ENCODE results near the gene DUSP9. TPM values are rescaled to one million over a fixed set of nuclear protein-coding genes. Genes with fewer than 3 reads are reported as not detected.

Gene DUSP9
- total and polyA plus RNA-seq, 10 of the 15 experiments (the other 5 are each of a cell fraction or from before 2014, with no cell fraction given), result 0.10 TPM; not detected in 9

DNA sequence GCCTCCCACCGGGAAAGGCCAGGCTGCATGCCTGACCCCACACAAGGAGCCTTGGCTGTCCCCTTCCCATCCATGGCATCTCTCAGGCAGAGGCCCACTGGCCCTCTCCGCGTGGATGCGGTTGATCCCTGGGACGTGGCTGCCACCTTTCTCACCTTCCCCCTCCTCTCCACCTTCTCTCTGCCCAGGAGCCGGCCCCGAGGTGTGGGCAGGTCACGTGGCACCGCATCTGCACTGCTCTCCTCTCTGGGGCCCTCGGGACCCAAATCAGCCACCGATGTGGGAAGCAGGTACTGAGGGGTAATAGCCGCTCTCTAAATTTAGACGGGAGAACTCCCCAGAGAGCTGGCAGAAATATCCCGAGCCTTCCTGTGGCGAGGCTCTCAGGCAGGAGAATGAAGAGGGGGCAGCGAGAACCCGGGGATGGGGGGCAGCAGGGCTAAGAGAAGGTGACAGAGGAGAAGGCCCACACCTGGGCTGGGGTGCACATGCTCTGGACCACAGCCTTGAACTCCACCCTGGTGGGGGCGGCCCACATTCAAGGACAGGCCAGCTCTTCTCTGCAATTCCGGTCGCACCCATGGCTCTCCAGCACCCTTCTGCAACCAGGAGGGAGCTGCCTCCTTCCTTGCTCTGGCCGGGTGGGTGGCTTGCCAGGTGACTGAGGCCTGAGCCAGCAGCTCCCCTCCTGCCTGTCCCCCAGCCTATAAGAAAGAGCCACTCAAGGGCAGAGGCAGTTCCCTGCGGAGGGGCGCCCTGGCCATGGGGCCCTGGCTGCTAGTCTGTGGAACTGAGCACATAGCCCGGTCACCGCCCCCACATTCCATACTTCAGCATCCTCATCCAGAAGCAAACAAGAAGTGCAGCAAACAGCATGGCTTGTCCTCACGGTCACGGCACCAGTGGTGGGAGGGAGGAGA lies 9.6 kb upstream of the DUSP9 start:
- Histone ChIP-seq H3K9ac (ENCODE audit: control insufficient read depth, insufficient read depth, low read length) (no peak overlapping the region), H3K79me2 (ENCODE audit: control insufficient read depth, insufficient read depth, low read length) (no peaks in the 10 kb centered on the region), H3K9me3 (replicated peaks; ENCODE audit: control insufficient read depth, insufficient read depth, low read length) (no peaks in the 10 kb centered on the region; the same call in 2 of the 3 replicates), H3K4me1 (ENCODE audit: control insufficient read depth, insufficient read depth, low read length) (no peaks in the 10 kb centered on the region), H2AFZ (ENCODE audit: control insufficient read depth, low read depth, low read length) (no peak overlapping the region), H3K27me3 (replicated peaks in 1 of 2; ENCODE audit: control insufficient read depth in 2 of 2, insufficient read depth in 2 of 2, low read length in 1 of 2) (peaks cover 1 to 2% of the 10 kb centered on the region in 2 experiments; a peak in 2 of 4 replicates), H3K36me3 (ENCODE audit: control insufficient read depth in 2 of 2, insufficient read depth in 2 of 2, low read length in 1 of 2) (no peaks in the 10 kb centered on the region), H3K27ac (ENCODE audit: control insufficient read depth, insufficient read depth) (no peak overlapping the region), H3K4me3 (no peak overlapping the region), H4K20me1 (ENCODE audit: control insufficient read depth, insufficient read depth) (no peaks in the 10 kb centered on the region), H3K4me2 (ENCODE audit: control insufficient read depth, insufficient read depth) (no peak overlapping the region)
- TF ChIP-seq PAX5 (IDR thresholded peaks at IDR 0.05; ENCODE audit: borderline replicate concordance, low read depth, low read length) (no peak), DPF2 (IDR thresholded peaks at IDR 0.05) (no peak)
- BruUV-seq (replicated peaks), result no TSS peak
- WGBS (ENCODE audit: insufficient coverage, insufficient replicate concordance, low lambda C conversion rate, missing lambda C conversion rate), result 32% methylated on average over 27 of the region's 27 CpGs
- intact Hi-C loops (cut with micrococcal nuclease; ENCODE audit: unreplicated experiment) (no loop called here), in situ Hi-C loops (cut with MboI) (no loop called here)
- POLR2A ChIA-PET, result interaction anchor here (0.7 kb wide), 1 partner anchor 9 kb away, joined by 3 read pairs; no protein-coding TSS in a partner anchor
- no peak for ATAC-seq
- no peak for FAIRE-seq
- CTCF ChIA-PET, result interaction anchor here (2.2 kb wide), 1 partner anchor 31 kb away, joined by 6 read pairs; no protein-coding TSS in a partner anchor
- SMC1A ChIA-PET (ENCODE audit: uncharacterized antibody, unreplicated experiment), result no interaction called here
- RAD21 ChIA-PET (ENCODE audit: unreplicated experiment), result no interaction called here
- DNase-seq (ENCODE audit: low read depth, low spot score), result no peak

DNA sequence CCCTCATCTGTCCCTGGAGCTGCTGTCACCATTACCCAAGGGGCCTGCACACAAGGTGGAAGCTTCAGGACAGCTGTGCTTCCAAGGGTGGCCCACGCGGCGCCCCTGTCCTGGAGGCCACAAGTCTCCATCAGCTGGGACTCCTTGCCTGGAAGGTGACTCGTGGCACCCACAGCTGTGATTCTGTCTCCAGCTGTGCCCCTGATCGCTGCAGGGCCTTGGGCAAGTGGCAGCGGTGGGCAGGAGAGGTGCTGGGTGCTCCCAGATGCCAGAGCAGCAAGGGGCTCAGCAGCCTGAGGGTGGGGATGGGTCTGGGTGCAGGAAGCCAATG lies 9.0 kb upstream of the DUSP9 start:
- H3K4me2 ChIP-seq (ENCODE audit: control insufficient read depth, insufficient read depth), result no peak overlapping the region
- no peak overlapping the region for H3K4me3 ChIP-seq
- ATAC-seq, result no peak
- ChIA-PET POLR2A (no interaction called here), CTCF (interaction anchor here (2.2 kb wide), 1 partner anchor 30 kb away, joined by 6 read pairs; no protein-coding TSS in a partner anchor), SMC1A (ENCODE audit: uncharacterized antibody, unreplicated experiment) (no interaction called here), RAD21 (ENCODE audit: unreplicated experiment) (no interaction called here)
- no TSS peak for BruUV-seq (replicated peaks)
- no peak for DNase-seq (ENCODE audit: low read depth, low spot score)
- intact Hi-C loops (cut with micrococcal nuclease; ENCODE audit: unreplicated experiment) (no loop called here), in situ Hi-C loops (cut with MboI) (no loop called here)
- 46% methylated on average over 6 of the region's 6 CpGs for WGBS (ENCODE audit: insufficient coverage, insufficient replicate concordance, low lambda C conversion rate, missing lambda C conversion rate)
- no peak for FAIRE-seq
- no peak overlapping the region for H2AFZ ChIP-seq (ENCODE audit: control insufficient read depth, low read depth, low read length)
- H3K27me3 ChIP-seq (replicated peaks in 1 of 2; ENCODE audit: control insufficient read depth in 2 of 2, insufficient read depth in 2 of 2, low read length in 1 of 2), result peaks cover 1 to 2% of the 10 kb centered on the region in 2 experiments; a peak in 2 of 4 replicates
- H4K20me1 ChIP-seq (ENCODE audit: control insufficient read depth, insufficient read depth), result no peaks in the 10 kb centered on the region
- no peak overlapping the region for H3K9ac ChIP-seq (ENCODE audit: control insufficient read depth, insufficient read depth, low read length)
- no peaks in the 10 kb centered on the region for H3K79me2 ChIP-seq (ENCODE audit: control insufficient read depth, insufficient read depth, low read length)
- no peaks in the 10 kb centered on the region; the same call in 2 of the 3 replicates for H3K9me3 ChIP-seq (replicated peaks; ENCODE audit: control insufficient read depth, insufficient read depth, low read length)
- H3K4me1 ChIP-seq (ENCODE audit: control insufficient read depth, insufficient read depth, low read length), result no peaks in the 10 kb centered on the region
- no peaks in the 10 kb centered on the region for H3K36me3 ChIP-seq (ENCODE audit: control insufficient read depth in 2 of 2, insufficient read depth in 2 of 2, low read length in 1 of 2)
- no peak overlapping the region for H3K27ac ChIP-seq (ENCODE audit: control insufficient read depth, insufficient read depth)
- no peak for TF ChIP-seq BHLHE40 (IDR thresholded peaks at IDR 0.05; ENCODE audit: borderline replicate concordance in 1 of 2, low read depth in 2 of 2, low read length in 1 of 2)
- no peak for TF ChIP-seq POLR2A (IDR thresholded peaks at IDR 0.05; ENCODE audit: low read depth, low read length)
- TF ChIP-seq, protein P1, sequence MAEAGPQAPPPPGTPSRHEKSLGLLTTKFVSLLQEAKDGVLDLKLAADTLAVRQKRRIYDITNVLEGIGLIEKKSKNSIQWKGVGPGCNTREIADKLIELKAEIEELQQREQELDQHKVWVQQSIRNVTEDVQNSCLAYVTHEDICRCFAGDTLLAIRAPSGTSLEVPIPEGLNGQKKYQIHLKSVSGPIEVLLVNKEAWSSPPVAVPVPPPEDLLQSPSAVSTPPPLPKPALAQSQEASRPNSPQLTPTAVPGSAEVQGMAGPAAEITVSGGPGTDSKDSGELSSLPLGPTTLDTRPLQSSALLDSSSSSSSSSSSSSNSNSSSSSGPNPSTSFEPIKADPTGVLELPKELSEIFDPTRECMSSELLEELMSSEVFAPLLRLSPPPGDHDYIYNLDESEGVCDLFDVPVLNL (IDR thresholded peaks at IDR 0.05; ENCODE audit: low read depth, low read length), result no peak
- no peak for TF ChIP-seq MTA3 (IDR thresholded peaks at IDR 0.05; ENCODE audit: borderline replicate concordance, low read length)
- TF ChIP-seq EP300 (IDR thresholded peaks at IDR 0.05; ENCODE audit: borderline replicate concordance in 1 of 2, control insufficient read depth in 1 of 2, low read depth in 2 of 2, low read length in 2 of 2), result no peak
- TF ChIP-seq PML (IDR thresholded peaks at IDR 0.05; ENCODE audit: low read length), result no peak
- TF ChIP-seq MEF2B (IDR thresholded peaks at IDR 0.05; ENCODE audit: partially characterized antibody, poor library complexity, severe bottlenecking), result no peak
- TF ChIP-seq, protein P2, sequence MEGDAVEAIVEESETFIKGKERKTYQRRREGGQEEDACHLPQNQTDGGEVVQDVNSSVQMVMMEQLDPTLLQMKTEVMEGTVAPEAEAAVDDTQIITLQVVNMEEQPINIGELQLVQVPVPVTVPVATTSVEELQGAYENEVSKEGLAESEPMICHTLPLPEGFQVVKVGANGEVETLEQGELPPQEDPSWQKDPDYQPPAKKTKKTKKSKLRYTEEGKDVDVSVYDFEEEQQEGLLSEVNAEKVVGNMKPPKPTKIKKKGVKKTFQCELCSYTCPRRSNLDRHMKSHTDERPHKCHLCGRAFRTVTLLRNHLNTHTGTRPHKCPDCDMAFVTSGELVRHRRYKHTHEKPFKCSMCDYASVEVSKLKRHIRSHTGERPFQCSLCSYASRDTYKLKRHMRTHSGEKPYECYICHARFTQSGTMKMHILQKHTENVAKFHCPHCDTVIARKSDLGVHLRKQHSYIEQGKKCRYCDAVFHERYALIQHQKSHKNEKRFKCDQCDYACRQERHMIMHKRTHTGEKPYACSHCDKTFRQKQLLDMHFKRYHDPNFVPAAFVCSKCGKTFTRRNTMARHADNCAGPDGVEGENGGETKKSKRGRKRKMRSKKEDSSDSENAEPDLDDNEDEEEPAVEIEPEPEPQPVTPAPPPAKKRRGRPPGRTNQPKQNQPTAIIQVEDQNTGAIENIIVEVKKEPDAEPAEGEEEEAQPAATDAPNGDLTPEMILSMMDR (IDR thresholded peaks at IDR 0.05 in 2 of 3, conservative IDR thresholded peaks at IDR 0.05 in 1 of 3; ENCODE audit: control insufficient read depth in 2 of 3, extremely low read depth in 1 of 3, insufficient read depth in 1 of 3, low read depth in 3 of 3, low read length in 3 of 3), result no peak

Measured in GM12878 (cell line).